Activated naive CD4-positive, alpha-beta T cell treated with anti-CD3 and anti-CD28 coated beads for 36 hours (primary cell): ENCODE results near the gene FAF1. TPM values are rescaled to one million over a fixed set of nuclear protein-coding genes. Genes with fewer than 3 reads are reported as not detected.

ENCODE experiments used
- CTCF ChIA-PET: fragments of 350-600 bp; sonication (Branson Sonifier 250); formaldehyde crosslinking; loops from one replicate; lab custom pipeline; 2021; ENCODE audit warnings: antibody characterized with exemption; lab: Charles Lee
- DNase-seq: peaks from one replicate; pipeline ENCODE4 v3.0.0-alpha.2; 2020
- H3K27ac Mint-ChIP-seq: one replicate; pipeline ENCODE4 v1.8.0; 2021; ENCODE audit warnings: mild to moderate bottlenecking, mixed read lengths
- H3K27me3 Mint-ChIP-seq: one replicate; pipeline ENCODE4 v1.8.0; 2021; ENCODE audit warnings: low read depth, mixed read lengths
- H3K36me3 Mint-ChIP-seq: one replicate; pipeline ENCODE4 v1.8.0; 2021; ENCODE audit warnings: low read depth, mixed read lengths
- H3K4me1 Mint-ChIP-seq: one replicate; pipeline ENCODE4 v1.8.0; 2021; ENCODE audit warnings: low read depth, mixed read lengths
- H3K4me3 Mint-ChIP-seq: one replicate; pipeline ENCODE4 v1.8.0; 2021; ENCODE audit warnings: mild to moderate bottlenecking, moderate library complexity, mixed read lengths
- H3K9me3 Mint-ChIP-seq: one replicate; pipeline ENCODE4 v1.8.0; 2021; ENCODE audit warnings: mixed read lengths
- intact Hi-C: fragments of 100-400 bp; cut with micrococcal nuclease; formaldehyde crosslinking; loops from one replicate; pipeline ENCODE4 v1.15.1; 2023
- total RNA-seq, 2 experiments: library from RNA; stranded (reverse); gene quantifications; one replicate each; pipeline ENCODE4 v1.2.3, GENCODE V29; 2021

FAF1 gene
- total RNA-seq, 2 experiments from 2014 or later: 87.9 to 90.1 TPM

DNA sequence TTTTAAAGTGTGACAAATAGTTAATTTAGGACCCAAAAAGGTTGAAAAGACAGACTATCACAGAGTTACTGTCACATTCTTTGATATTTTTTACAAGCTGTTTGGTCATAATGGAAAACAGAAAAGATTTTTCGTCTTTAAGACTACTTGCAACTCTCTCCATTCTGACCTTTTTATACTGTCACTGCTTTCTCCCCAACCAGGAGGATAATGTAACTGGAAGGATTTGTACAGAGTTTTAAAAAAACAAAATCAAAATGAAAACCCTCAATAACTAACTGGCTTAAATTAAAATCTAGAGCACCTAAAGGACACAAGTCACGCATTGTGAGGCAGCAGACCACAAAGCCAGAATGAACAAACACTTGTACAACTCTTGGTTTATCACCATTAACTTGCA, 257.7 kb downstream of the FAF1 start:
- CTCF ChIA-PET: interaction anchor here (0.5 kb wide), 1 partner anchor 48 kb away, joined by 4 read pairs; no protein-coding TSS in a partner anchor
- no peak overlapping the region for H3K27ac Mint-ChIP-seq
- no peaks in the 10 kb centered on the region for H3K4me1 Mint-ChIP-seq
- intact Hi-C loops: no loop called here
- H3K4me3 Mint-ChIP-seq: no peak overlapping the region
- peaks cover 2% of the 10 kb centered on the region for H3K36me3 Mint-ChIP-seq
- H3K27me3 Mint-ChIP-seq: no peaks in the 10 kb centered on the region
- DNase-seq: no peak
- no peaks in the 10 kb centered on the region for H3K9me3 Mint-ChIP-seq

DNA sequence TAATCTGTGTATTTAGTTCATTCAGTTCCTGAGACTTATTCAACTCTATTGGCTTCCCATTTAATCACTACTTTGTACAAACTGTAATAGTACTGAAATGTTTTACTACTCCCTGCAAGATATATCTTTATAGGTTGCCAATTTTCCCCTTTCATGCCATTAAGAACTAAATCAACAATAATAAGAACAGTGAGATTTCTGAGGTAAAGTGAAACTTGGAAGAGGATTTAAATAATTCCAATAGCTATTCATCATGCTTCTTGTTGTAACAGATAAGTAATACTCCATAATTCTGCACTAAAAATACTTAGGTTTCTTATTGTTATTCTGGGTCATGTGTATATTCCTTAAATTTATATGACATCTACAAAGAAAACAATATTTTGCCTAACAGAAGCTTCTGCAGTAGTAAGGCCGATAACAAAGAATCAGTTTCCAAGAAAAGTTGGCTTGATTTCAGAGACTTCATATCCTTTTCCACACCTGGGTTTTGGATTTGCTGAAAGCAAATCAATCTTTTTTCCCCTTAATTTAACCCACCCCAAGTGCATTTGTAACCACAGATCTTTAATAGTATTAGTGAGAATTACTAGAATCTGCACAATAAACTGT, 258.3 kb downstream of the FAF1 start:
- H3K4me3 Mint-ChIP-seq: no peak overlapping the region
- CTCF ChIA-PET: no interaction called here
- DNase-seq: no peak
- H3K27ac Mint-ChIP-seq: no peak overlapping the region
- no peaks in the 10 kb centered on the region for H3K27me3 Mint-ChIP-seq
- no peaks in the 10 kb centered on the region for H3K9me3 Mint-ChIP-seq
- H3K36me3 Mint-ChIP-seq: peaks cover 2% of the 10 kb centered on the region
- no peaks in the 10 kb centered on the region for H3K4me1 Mint-ChIP-seq
- intact Hi-C loops: no loop called here

DNA sequence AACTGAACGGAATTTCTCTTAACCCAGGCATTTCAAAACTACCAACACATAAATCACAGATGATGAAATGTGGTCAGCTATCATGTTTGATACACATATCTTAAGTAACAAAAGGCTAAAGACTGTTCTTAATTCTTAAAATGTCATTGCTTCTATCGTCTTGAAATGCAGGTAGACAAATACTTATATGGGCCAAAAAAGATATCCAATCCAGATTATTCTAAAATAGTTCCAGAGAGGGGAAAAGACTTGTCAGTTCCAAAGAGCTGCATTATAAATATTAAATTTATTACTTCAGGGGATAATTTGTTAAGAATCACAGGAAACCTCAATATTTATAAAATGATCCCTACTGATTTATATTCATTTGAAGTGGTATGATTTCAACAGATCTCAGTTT, 259.4 kb downstream of the FAF1 start:
- Mint-ChIP-seq H3K27ac (no peak overlapping the region), H3K9me3 (no peaks in the 10 kb centered on the region), H3K36me3 (peaks cover 2% of the 10 kb centered on the region), H3K4me3 (no peak overlapping the region), H3K4me1 (peaks cover 2% of the 10 kb centered on the region), H3K27me3 (no peaks in the 10 kb centered on the region)
- CTCF ChIA-PET: no interaction called here
- intact Hi-C loops: no loop called here
- no peak for DNase-seq

DNA sequence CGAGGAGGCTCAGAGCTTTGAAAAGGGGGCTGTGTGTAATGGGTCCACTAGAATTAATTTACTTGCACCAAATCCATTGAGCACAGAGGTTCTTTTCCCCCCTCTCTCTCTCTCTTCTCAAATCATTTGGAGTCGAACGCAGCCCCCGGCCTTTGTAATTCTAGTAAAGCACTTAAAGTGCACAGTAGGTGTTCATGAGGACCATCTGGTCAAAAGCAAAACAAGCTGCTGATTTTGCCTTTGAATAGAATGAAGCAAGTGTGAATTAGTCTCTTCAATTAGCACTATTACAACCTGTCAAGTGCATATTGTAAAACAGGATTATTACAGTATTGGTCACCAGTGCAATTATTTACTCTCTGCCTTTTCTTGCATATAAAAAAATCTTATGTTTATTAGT, 259.9 kb downstream of the FAF1 start:
- CTCF ChIA-PET: no interaction called here
- H3K27me3 Mint-ChIP-seq: no peaks in the 10 kb centered on the region
- peaks cover 2% of the 10 kb centered on the region for H3K4me1 Mint-ChIP-seq
- no peak overlapping the region for H3K4me3 Mint-ChIP-seq
- no peak for DNase-seq
- H3K36me3 Mint-ChIP-seq: peaks cover 2% of the 10 kb centered on the region
- H3K27ac Mint-ChIP-seq: no peak overlapping the region
- intact Hi-C loops: no loop called here
- H3K9me3 Mint-ChIP-seq: no peaks in the 10 kb centered on the region

DNA sequence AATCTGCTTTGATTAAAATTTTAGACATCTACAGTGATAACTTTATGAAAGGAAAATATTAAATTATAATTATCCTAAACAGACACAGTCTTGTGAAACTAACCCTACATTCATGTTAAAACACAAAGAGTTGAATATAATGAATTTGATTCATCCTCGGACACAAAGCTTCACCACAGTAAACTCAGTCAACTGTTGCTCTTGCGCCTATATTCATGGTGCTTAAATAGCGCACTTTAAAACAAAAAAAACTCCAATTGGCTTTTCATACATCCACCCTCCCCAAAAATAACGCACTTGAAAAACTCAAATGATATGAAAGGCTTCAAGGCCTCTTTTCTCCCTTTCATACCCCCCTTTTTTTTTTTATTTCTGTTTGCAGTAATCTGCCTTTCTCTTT, 260.3 kb downstream of the FAF1 start:
- peaks cover 2% of the 10 kb centered on the region for H3K4me1 Mint-ChIP-seq

DNA sequence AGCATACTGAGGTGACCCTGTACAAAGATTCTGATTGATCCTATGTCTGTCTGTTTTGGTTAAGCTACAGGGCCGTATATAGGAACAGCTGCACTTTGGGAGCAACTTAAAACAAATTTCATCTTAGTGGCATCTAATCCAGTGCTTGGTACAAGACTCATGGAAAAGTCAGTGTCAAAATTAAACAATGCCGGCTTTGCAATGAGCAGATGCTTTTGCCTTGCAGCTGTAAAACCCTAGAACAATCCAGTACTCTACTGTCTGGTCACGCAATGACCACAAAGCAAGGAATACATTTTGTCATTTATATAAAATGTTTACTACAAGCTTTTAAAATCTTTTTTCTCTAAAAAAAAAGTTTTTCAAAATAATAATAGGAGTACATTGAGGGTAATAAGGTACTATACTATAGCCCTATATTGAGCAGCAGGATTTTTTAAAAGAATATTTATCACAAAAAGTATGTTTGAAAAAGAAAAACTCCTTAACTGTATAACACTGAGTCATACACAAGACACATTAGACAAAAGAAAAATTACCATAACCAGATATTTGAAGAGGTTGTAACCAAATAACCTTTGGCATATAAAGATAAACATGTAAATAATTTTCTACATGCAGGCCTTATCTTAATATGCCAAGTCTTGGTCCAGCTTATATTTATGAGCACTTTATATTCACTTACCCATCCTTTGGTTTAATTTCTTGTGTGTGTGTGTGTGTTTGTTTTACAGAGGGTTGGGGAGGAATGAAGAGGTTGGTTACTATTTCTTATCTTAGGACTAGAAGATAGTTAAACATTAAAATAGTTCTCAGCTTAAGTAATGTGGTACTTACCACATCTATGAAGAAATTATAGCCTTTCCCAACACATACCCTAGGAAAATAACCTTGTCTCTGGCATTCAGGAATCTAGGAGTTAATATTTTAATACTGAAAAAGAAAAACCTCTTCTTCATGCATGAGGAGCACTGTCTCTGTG, 262.3 kb downstream of the FAF1 start:
- CTCF ChIA-PET: interaction anchor here (0.7 to 1.6 kb wide), 2 partner anchors 8 to 146 kb away, joined by 3 to 12 read pairs; no protein-coding TSS in a partner anchor
- no peaks in the 10 kb centered on the region for H3K9me3 Mint-ChIP-seq
- intact Hi-C loops: no loop called here
- no peak overlapping the region for H3K27ac Mint-ChIP-seq
- peaks cover 4% of the 10 kb centered on the region for H3K36me3 Mint-ChIP-seq
- peaks cover 2% of the 10 kb centered on the region for H3K4me1 Mint-ChIP-seq
- H3K27me3 Mint-ChIP-seq: no peaks in the 10 kb centered on the region
- no peak for DNase-seq
- H3K4me3 Mint-ChIP-seq: no peak overlapping the region

More for the DNA sequence above, 260.3 kb downstream of the FAF1 start:
- no peak overlapping the region for H3K27ac Mint-ChIP-seq
- peaks cover 2% of the 10 kb centered on the region for H3K36me3 Mint-ChIP-seq
- intact Hi-C loops: no loop called here
- no peak for DNase-seq
- H3K4me3 Mint-ChIP-seq: no peak overlapping the region
- H3K9me3 Mint-ChIP-seq: no peaks in the 10 kb centered on the region
- CTCF ChIA-PET: no interaction called here
- H3K27me3 Mint-ChIP-seq: no peaks in the 10 kb centered on the region

DNA sequence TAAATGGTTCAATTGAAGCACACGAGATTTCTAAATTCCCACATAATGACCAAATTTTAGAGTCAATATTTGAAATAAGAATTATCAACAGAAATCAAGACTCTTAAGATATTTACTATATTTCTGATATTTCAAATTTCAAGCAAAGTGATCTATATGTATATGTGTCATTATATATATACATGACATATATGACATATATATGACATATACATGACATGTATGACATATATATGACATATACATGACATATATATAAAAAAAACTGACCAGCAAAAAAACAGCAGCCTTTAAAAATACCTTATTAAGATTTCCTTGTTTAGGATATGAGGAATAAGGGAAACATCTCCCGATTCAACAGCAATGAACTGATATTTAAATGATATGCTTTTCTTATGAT, 266.2 kb downstream of the FAF1 start:
- Mint-ChIP-seq H3K9me3 (no peaks in the 10 kb centered on the region), H3K4me1 (peaks cover 2% of the 10 kb centered on the region), H3K27ac (no peak overlapping the region), H3K4me3 (no peak overlapping the region), H3K36me3 (peaks cover 6% of the 10 kb centered on the region), H3K27me3 (no peaks in the 10 kb centered on the region)
- intact Hi-C loops: no loop called here
- DNase-seq: no peak
- CTCF ChIA-PET: no interaction called here

DNA sequence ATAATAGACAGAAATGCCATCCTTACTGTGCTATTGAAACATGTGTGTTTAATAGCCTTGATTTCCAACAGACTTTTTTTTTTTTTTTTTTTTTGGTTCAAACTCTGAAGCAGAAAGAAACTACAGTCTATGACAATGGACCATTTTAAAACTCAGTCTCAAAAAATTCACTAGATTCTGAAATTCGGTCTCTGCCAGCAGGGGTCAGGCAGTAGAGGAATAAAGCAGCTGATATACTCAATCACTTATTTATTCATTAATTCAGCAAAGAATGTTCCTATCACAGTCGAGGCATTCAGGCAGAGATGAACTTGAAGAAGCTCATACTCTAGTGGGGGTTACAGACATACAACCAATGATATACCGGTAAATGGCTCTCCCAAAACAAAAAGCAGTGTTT, 275.9 kb downstream of the FAF1 start:
- H3K4me1 Mint-ChIP-seq: no peaks in the 10 kb centered on the region
- peaks cover 9% of the 10 kb centered on the region for H3K36me3 Mint-ChIP-seq
- no peak overlapping the region for H3K4me3 Mint-ChIP-seq
- CTCF ChIA-PET: interaction anchor here (0.6 to 1.0 kb wide), 2 partner anchors 17 to 530 kb away, joined by 3 to 4 read pairs; no protein-coding TSS in a partner anchor
- no peaks in the 10 kb centered on the region for H3K9me3 Mint-ChIP-seq
- DNase-seq: no peak
- intact Hi-C loops: no loop called here
- no peak overlapping the region for H3K27ac Mint-ChIP-seq
- H3K27me3 Mint-ChIP-seq: no peaks in the 10 kb centered on the region

DNA sequence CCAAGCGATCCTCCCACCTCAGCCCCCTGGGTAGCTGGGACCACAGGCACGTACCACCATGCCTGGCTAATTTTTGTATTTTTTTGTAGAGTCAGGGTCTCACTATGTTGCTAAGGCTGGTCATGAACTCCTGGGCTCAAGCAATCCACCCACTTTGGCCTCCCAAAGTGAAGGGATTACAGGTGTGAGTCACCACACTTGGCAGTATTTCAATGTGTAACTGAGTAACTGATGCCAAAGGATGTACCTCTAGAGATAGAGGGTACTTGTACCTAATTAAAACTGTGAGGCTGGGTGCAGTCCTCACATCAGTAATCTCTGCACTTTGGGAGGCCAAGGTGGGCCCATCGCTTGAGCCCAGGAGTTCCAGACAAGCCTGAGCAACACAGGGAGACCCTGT, 278.1 kb downstream of the FAF1 start:
- Mint-ChIP-seq H3K4me3 (no peak overlapping the region), H3K36me3 (peaks cover 3% of the 10 kb centered on the region), H3K27me3 (no peaks in the 10 kb centered on the region), H3K4me1 (no peaks in the 10 kb centered on the region), H3K9me3 (no peaks in the 10 kb centered on the region), H3K27ac (no peak overlapping the region)
- CTCF ChIA-PET: no interaction called here
- DNase-seq: no peak
- intact Hi-C loops: no loop called here

DNA sequence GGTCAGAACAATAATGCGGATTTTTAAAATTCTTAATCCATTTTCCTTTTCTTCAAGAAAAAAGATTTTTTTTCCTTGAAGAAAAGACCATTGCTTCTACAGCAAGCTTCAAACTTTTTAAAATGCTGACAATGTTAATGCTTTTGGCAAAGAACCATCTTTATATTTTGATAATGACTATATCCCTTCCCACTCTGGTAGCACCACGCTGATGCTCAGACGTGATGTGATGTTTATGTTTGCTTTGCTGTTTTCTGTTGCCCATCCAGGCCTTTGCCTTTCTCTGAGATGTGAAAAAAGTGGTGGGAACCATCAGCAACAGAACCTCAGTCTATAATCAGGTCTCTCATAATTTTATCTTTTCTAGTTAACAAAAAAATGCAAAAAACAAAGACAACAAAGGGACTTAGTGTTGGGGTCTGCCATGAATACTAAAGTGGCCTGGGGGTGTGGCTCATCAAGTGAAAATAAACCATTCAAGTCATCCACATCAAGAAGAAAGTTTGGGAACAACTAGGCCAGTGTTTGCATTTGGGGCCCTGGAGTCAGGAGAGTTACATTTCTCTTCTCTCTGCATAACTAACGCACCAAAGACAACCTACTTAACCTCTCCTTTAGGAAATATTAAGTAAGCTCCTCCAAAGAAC, 292.2 kb downstream of the FAF1 start:
- Mint-ChIP-seq H3K4me3 (no peak overlapping the region), H3K4me1 (no peaks in the 10 kb centered on the region), H3K27me3 (no peaks in the 10 kb centered on the region), H3K36me3 (peaks cover 1% of the 10 kb centered on the region), H3K9me3 (no peaks in the 10 kb centered on the region), H3K27ac (no peak overlapping the region)
- CTCF ChIA-PET: interaction anchor here (1.0 kb wide), 1 partner anchor 16 kb away, joined by 4 read pairs; no protein-coding TSS in a partner anchor
- intact Hi-C loops: no loop called here
- no peak for DNase-seq

DNA sequence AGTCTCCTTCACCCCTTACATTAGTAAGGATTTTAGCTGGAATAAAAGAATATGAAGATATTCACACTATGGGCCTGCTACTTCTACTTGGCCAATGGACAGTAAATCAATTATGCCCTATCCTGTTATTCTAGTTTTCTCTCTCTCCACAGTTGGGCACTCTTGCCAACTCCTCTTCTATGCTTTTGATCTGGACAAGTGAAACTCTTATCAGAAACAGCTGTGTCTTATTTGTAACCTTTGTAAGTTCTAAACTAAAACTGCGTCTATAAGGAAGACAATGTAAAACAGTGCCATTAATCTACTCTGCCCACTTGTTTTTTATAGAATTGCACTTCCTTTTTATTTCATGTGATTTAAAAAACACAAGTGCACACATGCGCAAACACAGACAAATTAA, 292.8 kb downstream of the FAF1 start:
- Mint-ChIP-seq H3K27me3 (no peaks in the 10 kb centered on the region), H3K9me3 (no peaks in the 10 kb centered on the region), H3K4me3 (no peak overlapping the region), H3K36me3 (peaks cover 1% of the 10 kb centered on the region), H3K27ac (no peak overlapping the region), H3K4me1 (no peaks in the 10 kb centered on the region)
- CTCF ChIA-PET: interaction anchor here (1.0 kb wide), 1 partner anchor 17 kb away, joined by 4 read pairs; no protein-coding TSS in a partner anchor
- DNase-seq: no peak
- intact Hi-C loops: no loop called here

DNA sequence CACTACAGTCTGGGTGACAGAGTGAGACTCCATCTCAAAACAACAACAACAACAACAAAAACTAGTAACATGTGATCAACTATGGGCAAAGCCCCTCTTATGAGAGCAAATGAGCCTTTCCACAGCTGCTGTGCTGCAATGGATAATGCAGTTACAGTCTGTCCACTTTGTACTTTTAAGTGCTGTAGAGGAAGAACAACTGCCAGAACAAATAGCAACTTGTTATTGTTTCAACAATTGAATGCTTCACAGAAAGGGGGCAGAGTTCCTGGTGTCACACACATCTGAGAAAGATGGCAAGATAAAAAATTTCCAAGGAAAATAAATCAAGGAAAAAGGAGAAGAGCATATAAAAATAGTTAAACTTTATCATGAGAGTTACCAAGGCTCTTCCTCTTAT, 293.2 kb downstream of the FAF1 start:
- Mint-ChIP-seq H3K9me3 (no peaks in the 10 kb centered on the region), H3K27me3 (no peaks in the 10 kb centered on the region), H3K27ac (no peak overlapping the region), H3K4me3 (no peak overlapping the region), H3K36me3 (peaks cover 1% of the 10 kb centered on the region), H3K4me1 (no peaks in the 10 kb centered on the region)
- CTCF ChIA-PET: interaction anchor here (1.0 kb wide), 1 partner anchor 17 kb away, joined by 4 read pairs; no protein-coding TSS in a partner anchor
- intact Hi-C loops: no loop called here
- no peak for DNase-seq
